ENCODE results near the gene TPD52L1.
A peak's percentile ranks its signal among the peaks of the same experiment; 100 is the strongest.
"Not testable (repeated sequence)": the region's sequence is repeated elsewhere in the genome, so short reads cannot be mapped to it uniquely, and the experiment has no call there.

The TPD52L1 gene

DNA sequence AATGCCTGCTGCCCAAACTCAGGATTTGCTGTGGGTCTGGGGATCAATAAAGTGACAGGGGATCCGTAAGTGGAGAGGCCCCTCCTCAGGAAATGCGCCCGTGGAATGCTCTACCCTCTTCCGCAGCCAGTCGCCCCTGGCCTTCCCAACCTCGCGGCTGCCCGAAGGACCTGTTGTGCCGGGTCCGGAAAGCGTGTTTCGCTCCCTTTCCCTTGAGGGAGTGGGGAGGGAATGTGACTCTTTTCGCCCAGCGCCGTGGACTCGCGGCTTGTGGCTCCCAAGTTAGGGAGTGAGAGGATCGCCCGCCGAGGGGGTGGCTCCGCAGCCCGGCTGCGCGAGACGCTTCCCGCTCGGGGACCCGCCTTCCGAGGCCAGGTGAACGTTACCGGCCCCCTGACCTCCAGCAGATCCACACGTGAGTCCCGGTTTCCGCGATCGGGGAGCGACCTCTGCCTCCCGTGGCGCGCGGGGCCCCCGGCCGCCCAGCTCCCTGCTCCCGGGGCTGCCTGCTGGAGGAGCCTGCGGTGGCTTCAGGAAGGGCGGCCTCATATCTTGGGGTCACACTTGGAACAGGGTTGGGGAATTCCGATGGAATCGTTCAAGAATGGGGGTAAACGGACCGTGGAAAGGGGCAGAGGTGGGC, 666 bp downstream of the TPD52L1 start:
- DNase-seq (ENCODE audit: low read depth), result no peak
- no peak for TF ChIP-seq CTCF (IDR thresholded peaks at IDR 0.05; ENCODE audit: low read length, missing control alignments)
- H3K4me3 ChIP-seq (replicated peaks; ENCODE audit: low read depth, low read length), result peak overlapping the region; percentile 61

DNA sequence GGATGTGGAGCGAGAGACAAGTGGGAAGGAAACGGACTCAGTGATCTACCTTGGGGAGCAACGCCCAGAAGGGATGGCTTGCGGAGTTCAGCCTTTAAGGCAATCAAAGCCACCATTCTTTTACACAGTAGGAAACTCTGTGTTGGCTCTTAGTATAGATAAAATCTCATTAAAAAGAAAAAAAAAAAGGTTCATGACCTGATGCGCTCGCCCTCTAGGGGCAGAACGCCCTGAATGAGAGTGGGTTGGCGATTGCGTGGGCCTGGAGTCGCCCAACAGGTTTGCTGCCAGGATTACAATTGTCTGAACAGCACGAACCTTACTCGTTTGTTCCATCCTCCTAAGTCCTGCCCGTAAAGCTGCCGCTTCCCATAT, 1.2 kb downstream of the TPD52L1 start:
- no peak for DNase-seq (ENCODE audit: low read depth)
- peak; percentile 11 for TF ChIP-seq CTCF (IDR thresholded peaks at IDR 0.05; ENCODE audit: low read length, missing control alignments)
- no peak overlapping the region for H3K4me3 ChIP-seq (replicated peaks; ENCODE audit: low read depth, low read length)

DNA sequence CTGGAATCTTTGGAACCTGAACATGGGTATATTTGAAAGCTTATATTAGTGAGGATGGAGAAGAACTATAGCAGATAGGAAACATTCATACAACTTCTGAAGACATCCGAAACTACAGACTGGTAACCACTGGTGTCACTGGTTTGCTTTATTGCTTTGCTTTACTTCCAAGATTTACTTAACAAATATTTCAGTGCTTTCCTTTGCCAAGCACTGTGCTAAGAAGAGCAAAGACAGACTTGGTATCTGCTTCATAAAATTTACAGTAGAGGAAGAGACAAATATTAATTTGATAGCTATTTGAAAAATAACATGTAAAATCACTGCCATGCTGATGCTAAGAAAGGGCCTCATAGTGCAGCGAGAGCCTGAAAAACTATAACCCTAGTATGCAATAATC, 1.8 kb downstream of the TPD52L1 start:
- no peak overlapping the region for H3K4me3 ChIP-seq (replicated peaks; ENCODE audit: low read depth, low read length)
- no peak for TF ChIP-seq CTCF (IDR thresholded peaks at IDR 0.05; ENCODE audit: low read length, missing control alignments)
- no peak for DNase-seq (ENCODE audit: low read depth)

DNA sequence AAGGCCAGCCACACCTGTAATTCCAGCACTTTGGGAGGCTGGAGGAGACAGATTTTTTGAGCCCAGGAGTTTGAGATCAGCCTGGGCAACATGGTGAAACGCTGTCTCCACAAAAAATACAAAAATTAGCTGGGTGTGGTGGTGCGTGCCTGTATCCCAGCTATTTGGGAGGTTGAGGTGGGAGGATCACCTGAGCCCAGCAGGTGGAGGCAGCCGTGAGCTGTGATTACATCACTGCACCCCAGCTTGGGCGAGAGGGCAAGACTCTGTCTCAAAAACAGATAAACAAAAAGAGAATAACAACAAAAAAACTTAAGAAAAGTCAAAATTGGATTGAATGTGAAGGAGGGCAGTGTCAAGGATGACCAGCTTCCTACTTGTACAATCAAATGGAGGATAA, 2.9 kb downstream of the TPD52L1 start:
- no peak for DNase-seq (ENCODE audit: low read depth)
- H3K4me3 ChIP-seq (replicated peaks; ENCODE audit: low read depth, low read length), result no peak overlapping the region
- no peak for TF ChIP-seq CTCF (IDR thresholded peaks at IDR 0.05; ENCODE audit: low read length, missing control alignments)

DNA sequence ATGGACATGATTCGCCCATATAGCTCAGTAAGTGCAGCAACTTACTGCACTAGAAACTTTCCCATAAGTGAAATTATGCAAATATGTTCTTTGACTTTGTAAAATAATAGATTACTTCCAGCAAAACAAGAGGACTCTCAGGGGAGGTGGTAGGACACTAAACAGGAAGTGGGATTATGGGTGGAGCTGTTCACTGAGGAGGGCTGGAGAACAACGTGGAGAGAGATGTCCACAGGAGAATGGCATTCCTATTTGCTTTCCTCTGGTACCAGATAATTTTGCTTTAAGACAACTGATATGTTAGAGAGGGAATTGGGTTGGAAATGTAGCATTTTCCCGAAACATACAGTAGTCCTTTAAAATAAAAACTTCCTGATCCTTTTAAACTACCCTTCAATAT, 3.7 kb downstream of the TPD52L1 start:
- TF ChIP-seq CTCF (IDR thresholded peaks at IDR 0.05; ENCODE audit: low read length, missing control alignments), result no peak
- H3K4me3 ChIP-seq (replicated peaks; ENCODE audit: low read depth, low read length), result no peak overlapping the region
- no peak for DNase-seq (ENCODE audit: low read depth)

DNA sequence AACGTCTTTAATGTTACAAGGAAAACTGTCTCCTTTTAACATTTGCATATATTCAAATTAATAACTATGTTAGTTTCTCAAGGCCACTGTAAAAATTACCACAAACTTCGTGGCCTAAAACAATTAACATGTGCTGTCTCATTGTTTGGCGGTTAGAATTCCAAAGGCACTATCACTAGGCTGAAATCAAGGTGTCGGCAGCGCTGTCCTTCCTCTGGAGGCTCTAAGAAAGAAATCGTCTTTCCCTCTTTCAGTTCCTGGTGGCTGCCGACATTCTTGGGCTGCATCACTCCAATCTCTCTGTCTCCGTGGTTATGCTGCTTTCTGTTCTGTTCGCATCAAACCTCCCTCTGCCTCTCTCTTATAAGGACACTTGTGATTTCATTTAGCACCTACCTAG, 4.2 kb downstream of the TPD52L1 start:
- DNase-seq (ENCODE audit: low read depth), result no peak
- H3K4me3 ChIP-seq (replicated peaks; ENCODE audit: low read depth, low read length), result no peak overlapping the region
- TF ChIP-seq CTCF (IDR thresholded peaks at IDR 0.05; ENCODE audit: low read length, missing control alignments), result no peak

DNA sequence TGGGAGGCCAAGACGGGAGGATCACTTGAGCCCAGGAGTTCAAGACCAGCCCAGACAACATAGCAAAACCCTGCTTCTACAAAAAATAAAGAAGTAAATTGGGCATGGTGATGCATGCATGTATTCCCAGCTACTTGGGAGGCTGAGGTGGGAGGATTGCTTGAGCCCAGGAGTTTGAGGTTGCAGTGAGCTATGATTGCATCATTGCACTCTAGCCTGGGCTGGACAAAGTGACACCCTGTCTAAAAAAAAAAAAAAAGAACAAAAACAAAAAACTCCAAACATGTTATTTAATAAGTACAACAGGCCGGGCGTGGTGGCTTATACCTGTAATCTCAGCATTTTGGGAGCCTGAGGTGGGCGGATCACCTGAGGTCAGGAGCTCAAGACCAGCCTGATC, 9.8 kb downstream of the TPD52L1 start:
- H3K4me3 ChIP-seq (replicated peaks; ENCODE audit: low read depth, low read length); DNase-seq (ENCODE audit: low read depth): not testable (repeated sequence)
